A549 (cell line): ENCODE results near the gene ITGB7. TPM values are rescaled to one million over a fixed set of nuclear protein-coding genes. Genes with fewer than 3 reads are reported as not detected.

ENCODE experiments used
- ATAC-seq, 2 experiments: fragments of 200-7000 bp in 1 of 2; fragments of >200 bp in 1 of 2; cut with Nextera tagmentation in 1 of 2; cut with Tn5 transposase in 1 of 2; 3 replicates each; pipeline versions ENCODE4 v1.8.0 to v1.9.1; 2018 to 2020; ENCODE audit warnings: mild to moderate bottlenecking in 1 of 2, moderate library complexity in 1 of 2
- CTCF ChIA-PET: fragments of 300-600 bp; sonication (Branson Sonifier 250); formaldehyde crosslinking; extraction: SDS; loops from one replicate; lab custom pipeline; 2021; ENCODE audit warnings: antibody characterized with exemption, inconsistent platforms; lab: Yijun Ruan, JAX
- POLR2A ChIA-PET: fragments of 350-600 bp; formaldehyde crosslinking; extraction: SDS; loops from one replicate; lab custom pipeline; 2021; ENCODE audit warnings: antibody characterized with exemption, inconsistent platforms; lab: Yijun Ruan, JAX
- DNase-seq, 2 experiments: peaks; one replicate each; pipeline versions ENCODE4 v3.0.0 to v3.0.0-alpha.2; 2011 to 2016; ENCODE audit warnings: low read depth in 1 of 2, low spot score in 1 of 2
- FAIRE-seq: peaks from 2 replicates; lab custom pipeline; 2011; peaks lifted over from hg19 to GRCh38; lab: Jason Lieb, UNC
- H3K27ac ChIP-seq, 2 experiments: fragments of >200 bp; sonication (Bioruptor Twin); formaldehyde crosslinking; 3 replicates each; pipeline ENCODE4 v1.5.1; 2016 to 2017
- H3K4me1 ChIP-seq: fragments of >200 bp; sonication (Bioruptor Twin); formaldehyde crosslinking; 3 replicates; pipeline ENCODE4 v1.6.1; 2016
- H3K4me2 ChIP-seq: fragments of >200 bp; sonication (Bioruptor Twin); formaldehyde crosslinking; 3 replicates; pipeline ENCODE4 v1.6.1; 2016
- H3K4me3 ChIP-seq: fragments of >200 bp; sonication (Bioruptor Twin); formaldehyde crosslinking; 3 replicates; pipeline ENCODE4 v1.5.1; 2016
- H3K9me3 ChIP-seq: fragments of >200 bp; sonication (Bioruptor Twin); formaldehyde crosslinking; 3 replicates; pipeline ENCODE4 v1.6.1; 2016
- ATOH8 ChIP-seq: fragments of 250-450 bp; sonication (Bioruptor Pico); IDR thresholded peaks from 2 replicates; pipeline ENCODE4 v1.5.0; 2020; ENCODE audit warnings: low read depth, mild to moderate bottlenecking, moderate library complexity
- BHLHE40 ChIP-seq: IDR thresholded peaks from 2 replicates; pipeline ENCODE4 v1.6.1; 2012; ENCODE audit warnings: low read depth, low read length, inconsistent platforms
- CBX8 ChIP-seq: fragments of 200-600 bp; sonication (generic); IDR thresholded peaks from 2 replicates; pipeline ENCODE4 v1.6.1; 2016
- E2F6 ChIP-seq: IDR thresholded peaks from 2 replicates; pipeline ENCODE4 v1.6.1; 2012; ENCODE audit warnings: low read depth, borderline replicate concordance
- ELK1 ChIP-seq: fragments of 150-350 bp; IDR thresholded peaks from 2 replicates; pipeline ENCODE4 v1.6.1; 2014; ENCODE audit warnings: low read depth, mild to moderate bottlenecking, low read length
- EP300 ChIP-seq, 2 experiments: fragments of >200 bp; sonication (Bioruptor Twin); formaldehyde crosslinking; IDR thresholded peaks; 2 replicates in 1 of 2; 3 replicates in 1 of 2; pipeline ENCODE4 v1.6.1; 2016 to 2017
- ESRRA ChIP-seq: fragments of 150-350 bp; IDR thresholded peaks from 2 replicates; pipeline ENCODE4 v1.6.1; 2014; ENCODE audit warnings: mild to moderate bottlenecking, low read length, borderline replicate concordance
- FOXS1 ChIP-seq: fragments of 250-450 bp; sonication (Bioruptor Pico); IDR thresholded peaks from 2 replicates; pipeline ENCODE4 v1.5.0; 2020; ENCODE audit warnings: mild to moderate bottlenecking, moderate library complexity
- GATA3 ChIP-seq: IDR thresholded peaks from 2 replicates; pipeline ENCODE4 v1.6.1; 2012; ENCODE audit warnings: borderline replicate concordance
- HDAC2 ChIP-seq: fragments of 200-600 bp; sonication (generic); IDR thresholded peaks from 2 replicates; pipeline ENCODE4 v1.6.1; 2016
- HES2 ChIP-seq: fragments of >200 bp; sonication (Bioruptor Twin); formaldehyde crosslinking; IDR thresholded peaks from 2 replicates; pipeline ENCODE4 v1.6.1; 2016
- HMGXB4 ChIP-seq: fragments of 250-450 bp; sonication (Bioruptor Pico); IDR thresholded peaks from 2 replicates; pipeline ENCODE4 v1.5.0; 2021; ENCODE audit warnings: mild to moderate bottlenecking, moderate library complexity, borderline replicate concordance
- MAX ChIP-seq: IDR thresholded peaks from 2 replicates; pipeline ENCODE4 v1.6.1; 2012
- MAZ ChIP-seq: fragments of 150-350 bp; IDR thresholded peaks from 2 replicates; pipeline ENCODE4 v1.6.1; 2014; ENCODE audit warnings: antibody characterized with exemption, low read depth, low read length, borderline replicate concordance
- NFE2L2 ChIP-seq: fragments of 150-350 bp; conservative IDR thresholded peaks from 2 replicates; pipeline ENCODE4 v1.6.1; 2014; ENCODE audit warnings: low read length
- NR3C1 ChIP-seq: fragments of >200 bp; sonication (Bioruptor Twin); formaldehyde crosslinking; IDR thresholded peaks from 3 replicates; pipeline ENCODE4 v1.6.1; 2017
- PHF8 ChIP-seq: fragments of 200-600 bp; sonication (generic); IDR thresholded peaks from 2 replicates; pipeline ENCODE4 v1.6.1; 2016; ENCODE audit warnings: low read depth, mild to moderate bottlenecking, antibody characterized with exemption, moderate library complexity, borderline replicate concordance
- REST ChIP-seq: fragments of 200-600 bp; sonication (generic); IDR thresholded peaks from 2 replicates; pipeline ENCODE4 v1.6.1; 2016; ENCODE audit warnings: antibody characterized with exemption, mild to moderate bottlenecking, moderate library complexity
- SREBF2 ChIP-seq: fragments of 450-650 bp; IDR thresholded peaks from 2 replicates; pipeline ENCODE4 v1.6.1; 2014; ENCODE audit warnings: mild to moderate bottlenecking, moderate library complexity
- TFCP2L1 ChIP-seq: fragments of 250-450 bp; sonication (Bioruptor Pico); IDR thresholded peaks from 2 replicates; pipeline ENCODE4 v1.5.0; 2021; ENCODE audit warnings: mild to moderate bottlenecking
- TP53 ChIP-seq: fragments of 250-450 bp; sonication (Bioruptor Pico); IDR thresholded peaks from 2 replicates; pipeline ENCODE4 v1.5.0; 2021; ENCODE audit warnings: mild to moderate bottlenecking, moderate library complexity
- WGBS: methylation state at CpG from one replicate; pipeline ENCODE4 v1.1.6; 2017; ENCODE audit errors: missing lambda C conversion rate; 5-methylcytosine and 5-hydroxymethylcytosine counted together
- polyA plus RNA-seq, 4 experiments: library from polyadenylated mRNA; depleted of rRNA in 3 of 4; stranded (reverse); fragments of >200 nt; fragmentation: RNase III in 1 of 4; extraction: RNeasy Plus Mini Kit Qiagen cat#74134 plus additional on column Dnase treatment in 1 of 4; gene quantifications; 2 replicates in 3 of 4; 3 replicates in 1 of 4; pipeline ENCODE4 v1.2.3, GENCODE V29; 2011 to 2017

The ITGB7 gene
- polyA plus RNA-seq, 2 of the 4 experiments (the other 2 are of a cell fraction) = 0.54 to 0.56 TPM

- CTCF ChIA-PET = interaction anchor here (1.5 to 36.2 kb wide), 9 partner anchors 6 to 126 kb away, joined by 3 to 646 read pairs (median 41); partner anchors contain the start of genes CSAD, ITGB7 and ZNF740
- POLR2A ChIA-PET = interaction anchor here (1.7 to 5.4 kb wide), 2 partner anchors 11 to 32 kb away, joined by 4 to 33 read pairs; partner anchors contain the start of genes CSAD and ZNF740
- Histone ChIP-seq H3K4me2 (no peak overlapping the region), H3K9me3 (no peaks in the 10 kb centered on the region), H3K27ac (no peak overlapping the region), H3K4me1 (peaks cover 25% of the 10 kb centered on the region; the same call in 2 of the 3 replicates), H3K4me3 (no peak overlapping the region)
- no peak for DNase-seq
- ATAC-seq = no peak
- FAIRE-seq = no peak
- WGBS = 95% methylated on average over 14 of the region's 14 CpGs
- TF ChIP-seq MAZ = no peak
- no peak for TF ChIP-seq FOXS1 (CRISPR knock-in tag)
- TF ChIP-seq CBX8 = no peak
- no peak for TF ChIP-seq ESRRA
- TF ChIP-seq MAX = no peak
- no peak for TF ChIP-seq NR3C1
- no peak for TF ChIP-seq BHLHE40
- TF ChIP-seq HMGXB4 (CRISPR knock-in tag) = no peak
- no peak for TF ChIP-seq TP53
- TF ChIP-seq EP300 (IDR thresholded peaks at IDR 0.05) = no peak
- TF ChIP-seq ELK1 = no peak
- no peak for TF ChIP-seq HDAC2
- no peak for TF ChIP-seq ATOH8 (CRISPR knock-in tag)
- TF ChIP-seq PHF8 = no peak
These were observed 15.0 kb downstream of the ITGB7 start for GRCh38 chr12:53191885-53192530.

- no peak for TF ChIP-seq TP53
- TF ChIP-seq SREBF2 = no peak
- TF ChIP-seq GATA3 = no peak
- no peak for TF ChIP-seq HES2
- TF ChIP-seq NFE2L2 = no peak
- no peak for TF ChIP-seq REST
- TF ChIP-seq TFCP2L1 (CRISPR knock-in tag) = no peak
- no peak for TF ChIP-seq MAX
- no peak for TF ChIP-seq CBX8
- no peak for TF ChIP-seq E2F6
- ATAC-seq = no peak
These were observed 15.8 kb downstream of the ITGB7 start for GRCh38 chr12:53191096-53191884.

More at GRCh38 chr12:53191096-53191884, 15.8 kb downstream of the ITGB7 start:
- 94% methylated on average over 11 of the region's 11 CpGs for WGBS
- POLR2A ChIA-PET = interaction anchor here (5.4 kb wide), 1 partner anchor 10 kb away, joined by 33 read pairs; the partner anchor contains the start of genes CSAD and ZNF740
- Histone ChIP-seq H3K27ac (no peak overlapping the region), H3K9me3 (no peaks in the 10 kb centered on the region), H3K4me3 (no peak overlapping the region), H3K4me2 (no peak overlapping the region), H3K4me1 (peaks cover 20% of the 10 kb centered on the region; the same call in 2 of the 3 replicates)
- CTCF ChIA-PET = interaction anchor here (1.4 to 36.2 kb wide), 7 partner anchors 7 to 124 kb away, joined by 3 to 646 read pairs (median 52); partner anchors contain the start of genes CSAD, ITGB7 and ZNF740
- FAIRE-seq (no peak), DNase-seq (no peak)
